ENCODE measurements around the gene SRGAP1.

Gene SRGAP1

GRCh38 chr12:63981343-63981742 is 136.8 kb downstream of the SRGAP1 start:
- H3K27me3 ChIP-seq (ENCODE audit: insufficient read depth, low read length): no peaks in the 10 kb centered on the region
- no peak overlapping the region for H3K9ac ChIP-seq (ENCODE audit: low read length)
- H3K36me3 ChIP-seq (ENCODE audit: insufficient read depth, low read length): no peaks in the 10 kb centered on the region
- no peaks in the 10 kb centered on the region for H3K4me1 ChIP-seq (ENCODE audit: insufficient read depth, low read length, severe bottlenecking)
- H3K27ac ChIP-seq (ENCODE audit: low read depth, low read length, poor library complexity, severe bottlenecking): no peak overlapping the region
- H3F3A ChIP-seq (ENCODE audit: insufficient read depth, low read length): no peaks in the 10 kb centered on the region
- H2AFZ ChIP-seq (ENCODE audit: low read length): no peak overlapping the region
- no peak overlapping the region for H3K4me3 ChIP-seq (ENCODE audit: low read depth, low read length, poor library complexity, severe bottlenecking)
- no peak overlapping the region for H3K4me2 ChIP-seq (ENCODE audit: low read length)
- no peaks in the 10 kb centered on the region for H4K20me1 ChIP-seq (ENCODE audit: insufficient read depth, low read length)
- no peaks in the 10 kb centered on the region for H3K79me2 ChIP-seq (ENCODE audit: insufficient read depth, low read length)
- no peaks in the 10 kb centered on the region for H3K9me2 ChIP-seq (ENCODE audit: low read depth, low read length)
- no peaks in the 10 kb centered on the region for H3K9me3 ChIP-seq (ENCODE audit: low read length)
- TF ChIP-seq EZH2 (IDR thresholded peaks at IDR 0.05; ENCODE audit: borderline replicate concordance, low read length): no peak
- TF ChIP-seq CTCF (IDR thresholded peaks at IDR 0.05; ENCODE audit: low read length): no peak

- Histone ChIP-seq H3K79me2 (ENCODE audit: insufficient read depth, low read length) (no peaks in the 10 kb centered on the region), H3K4me3 (ENCODE audit: low read depth, low read length, poor library complexity, severe bottlenecking) (no peak overlapping the region), H4K20me1 (ENCODE audit: insufficient read depth, low read length) (no peaks in the 10 kb centered on the region), H2AFZ (ENCODE audit: low read length) (no peak overlapping the region), H3K4me1 (ENCODE audit: insufficient read depth, low read length, severe bottlenecking) (no peaks in the 10 kb centered on the region), H3K9me2 (ENCODE audit: low read depth, low read length) (no peaks in the 10 kb centered on the region), H3K4me2 (ENCODE audit: low read length) (no peak overlapping the region), H3F3A (ENCODE audit: insufficient read depth, low read length) (no peaks in the 10 kb centered on the region), H3K9ac (ENCODE audit: low read length) (no peak overlapping the region), H3K9me3 (ENCODE audit: low read length) (no peaks in the 10 kb centered on the region), H3K27me3 (ENCODE audit: insufficient read depth, low read length) (no peaks in the 10 kb centered on the region), H3K27ac (ENCODE audit: low read depth, low read length, poor library complexity, severe bottlenecking) (no peak overlapping the region), H3K36me3 (ENCODE audit: insufficient read depth, low read length) (no peaks in the 10 kb centered on the region)
- TF ChIP-seq CTCF (IDR thresholded peaks at IDR 0.05; ENCODE audit: low read length) (no peak), EZH2 (IDR thresholded peaks at IDR 0.05; ENCODE audit: borderline replicate concordance, low read length) (no peak)
Measured at GRCh38 chr12:63982604-63983295, 138.2 kb downstream of the SRGAP1 start.

GRCh38 chr12:63985456-63985855 is 141.0 kb downstream of the SRGAP1 start:
- Histone ChIP-seq H3F3A (ENCODE audit: insufficient read depth, low read length) (no peaks in the 10 kb centered on the region), H3K27ac (ENCODE audit: low read depth, low read length, poor library complexity, severe bottlenecking) (no peak overlapping the region), H3K4me2 (ENCODE audit: low read length) (no peak overlapping the region), H3K9me3 (ENCODE audit: low read length) (no peaks in the 10 kb centered on the region), H2AFZ (ENCODE audit: low read length) (no peak overlapping the region), H3K79me2 (ENCODE audit: insufficient read depth, low read length) (no peaks in the 10 kb centered on the region), H3K36me3 (ENCODE audit: insufficient read depth, low read length) (no peaks in the 10 kb centered on the region), H3K9me2 (ENCODE audit: low read depth, low read length) (no peaks in the 10 kb centered on the region), H3K4me3 (ENCODE audit: low read depth, low read length, poor library complexity, severe bottlenecking) (no peak overlapping the region), H3K9ac (ENCODE audit: low read length) (no peak overlapping the region), H3K4me1 (ENCODE audit: insufficient read depth, low read length, severe bottlenecking) (no peaks in the 10 kb centered on the region), H4K20me1 (ENCODE audit: insufficient read depth, low read length) (no peaks in the 10 kb centered on the region), H3K27me3 (ENCODE audit: insufficient read depth, low read length) (no peaks in the 10 kb centered on the region)
- no peak for TF ChIP-seq EZH2 (IDR thresholded peaks at IDR 0.05; ENCODE audit: borderline replicate concordance, low read length)
- no peak for TF ChIP-seq CTCF (IDR thresholded peaks at IDR 0.05; ENCODE audit: low read length)

All from OCI-LY1 (cell line).